ENCODE data around the gene RAPSN.

- TF ChIP-seq CTCF (IDR thresholded peaks at IDR 0.05) (no peak), POLR2A (IDR thresholded peaks at IDR 0.05) (no peak)
These were observed 11.7 kb downstream of the RAPSN start for GRCh38 chr11:47437218-47437745.

All from right lobe of liver (tissue), 4 donors.